Gastroesophageal sphincter (tissue), 4 donors: ENCODE measurements around the gene TBC1D1. TPM values are rescaled to one million over a fixed set of nuclear protein-coding genes. Genes with fewer than 3 reads are reported as not detected.
A peak's percentile ranks its signal among the peaks of the same experiment; 100 is the strongest.

Experiments
- ATAC-seq: fragments of 150-250 bp; one replicate; pipeline ENCODE4 v1.9.1; 2016; ENCODE audit warnings: mild to moderate bottlenecking, moderate library complexity
- H3K27ac ChIP-seq, 4 donors: fragments of 200-600 bp; sonication (generic) in 3 of 4; 1 replicate in 3 of 4; 2 replicates in 1 of 4; pipeline ENCODE4 v1.5.1; 2016 to 2019
- H3K27me3 ChIP-seq: fragments of 200-600 bp; sonication (generic); one replicate; pipeline ENCODE4 v1.5.1; 2019
- H3K36me3 ChIP-seq, 2 donors: fragments of 200-600 bp; sonication (generic); one replicate each; pipeline ENCODE4 v1.5.1; 2019; ENCODE audit warnings: control low read depth in 1 of 2
- H3K4me1 ChIP-seq, 3 donors: fragments of 200-600 bp; sonication (generic); 1 replicate in 2 of 3; 2 replicates in 1 of 3; pipeline ENCODE4 v1.5.1; 2016 to 2019; ENCODE audit warnings: control low read depth in 2 of 3
- H3K4me3 ChIP-seq, 2 donors: fragments of 200-600 bp; sonication (generic); one replicate each; pipeline ENCODE4 v1.5.1; 2019; ENCODE audit warnings: mild to moderate bottlenecking in 1 of 2, moderate library complexity in 1 of 2
- H3K9me3 ChIP-seq, 3 donors: fragments of 200-600 bp; sonication (generic); one replicate each; pipeline ENCODE4 v1.5.1; 2017 to 2019; ENCODE audit warnings: control low read depth in 2 of 3
- CTCF ChIP-seq, 4 experiments: fragments of 200-600 bp in 2 of 4; fragments of 450-650 bp in 2 of 4; sonication (generic) in 1 of 4; IDR thresholded peaks; one replicate each; pipeline ENCODE4 v1.5.1; 2017 to 2019; ENCODE audit warnings: antibody characterized with exemption in 4 of 4, mild to moderate bottlenecking in 2 of 4, moderate library complexity in 2 of 4
- EP300 ChIP-seq: sonication (generic); formaldehyde crosslinking; IDR thresholded peaks from one replicate; pipeline ENCODE4 v1.6.1; 2017; ENCODE audit warnings: antibody characterized with exemption, mild to moderate bottlenecking
- POLR2A ChIP-seq, 2 donors: fragments of 450-650 bp; IDR thresholded peaks; one replicate each; pipeline ENCODE4 v1.6.1; 2017; ENCODE audit warnings: antibody characterized with exemption in 2 of 2, mild to moderate bottlenecking in 2 of 2, moderate library complexity in 1 of 2
- POLR2AphosphoS5 ChIP-seq: sonication (generic); formaldehyde crosslinking; IDR thresholded peaks from one replicate; pipeline ENCODE4 v1.6.1; 2017; ENCODE audit warnings: antibody characterized with exemption
- WGBS, 2 donors: methylation state at CpG; one replicate each; pipeline ENCODE4 v1.1.5; 2018; ENCODE audit warnings: low coverage in 1 of 2; 5-methylcytosine and 5-hydroxymethylcytosine counted together
- total RNA-seq, 4 donors: library from RNA; depleted of rRNA; stranded (reverse); fragments of >200 nt; gene quantifications; one replicate each; pipeline ENCODE4 v1.1.0, GENCODE V29; 2016

The TBC1D1 gene, protein sequence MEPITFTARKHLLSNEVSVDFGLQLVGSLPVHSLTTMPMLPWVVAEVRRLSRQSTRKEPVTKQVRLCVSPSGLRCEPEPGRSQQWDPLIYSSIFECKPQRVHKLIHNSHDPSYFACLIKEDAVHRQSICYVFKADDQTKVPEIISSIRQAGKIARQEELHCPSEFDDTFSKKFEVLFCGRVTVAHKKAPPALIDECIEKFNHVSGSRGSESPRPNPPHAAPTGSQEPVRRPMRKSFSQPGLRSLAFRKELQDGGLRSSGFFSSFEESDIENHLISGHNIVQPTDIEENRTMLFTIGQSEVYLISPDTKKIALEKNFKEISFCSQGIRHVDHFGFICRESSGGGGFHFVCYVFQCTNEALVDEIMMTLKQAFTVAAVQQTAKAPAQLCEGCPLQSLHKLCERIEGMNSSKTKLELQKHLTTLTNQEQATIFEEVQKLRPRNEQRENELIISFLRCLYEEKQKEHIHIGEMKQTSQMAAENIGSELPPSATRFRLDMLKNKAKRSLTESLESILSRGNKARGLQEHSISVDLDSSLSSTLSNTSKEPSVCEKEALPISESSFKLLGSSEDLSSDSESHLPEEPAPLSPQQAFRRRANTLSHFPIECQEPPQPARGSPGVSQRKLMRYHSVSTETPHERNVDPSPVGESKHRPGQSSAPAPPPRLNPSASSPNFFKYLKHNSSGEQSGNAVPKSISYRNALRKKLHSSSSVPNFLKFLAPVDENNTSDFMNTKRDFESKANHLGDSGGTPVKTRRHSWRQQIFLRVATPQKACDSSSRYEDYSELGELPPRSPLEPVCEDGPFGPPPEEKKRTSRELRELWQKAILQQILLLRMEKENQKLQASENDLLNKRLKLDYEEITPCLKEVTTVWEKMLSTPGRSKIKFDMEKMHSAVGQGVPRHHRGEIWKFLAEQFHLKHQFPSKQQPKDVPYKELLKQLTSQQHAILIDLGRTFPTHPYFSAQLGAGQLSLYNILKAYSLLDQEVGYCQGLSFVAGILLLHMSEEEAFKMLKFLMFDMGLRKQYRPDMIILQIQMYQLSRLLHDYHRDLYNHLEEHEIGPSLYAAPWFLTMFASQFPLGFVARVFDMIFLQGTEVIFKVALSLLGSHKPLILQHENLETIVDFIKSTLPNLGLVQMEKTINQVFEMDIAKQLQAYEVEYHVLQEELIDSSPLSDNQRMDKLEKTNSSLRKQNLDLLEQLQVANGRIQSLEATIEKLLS (N-terminal part only)
- 100 to 1,000 TPM; 190 to 279 (median 241) TPM for total RNA-seq

DNA sequence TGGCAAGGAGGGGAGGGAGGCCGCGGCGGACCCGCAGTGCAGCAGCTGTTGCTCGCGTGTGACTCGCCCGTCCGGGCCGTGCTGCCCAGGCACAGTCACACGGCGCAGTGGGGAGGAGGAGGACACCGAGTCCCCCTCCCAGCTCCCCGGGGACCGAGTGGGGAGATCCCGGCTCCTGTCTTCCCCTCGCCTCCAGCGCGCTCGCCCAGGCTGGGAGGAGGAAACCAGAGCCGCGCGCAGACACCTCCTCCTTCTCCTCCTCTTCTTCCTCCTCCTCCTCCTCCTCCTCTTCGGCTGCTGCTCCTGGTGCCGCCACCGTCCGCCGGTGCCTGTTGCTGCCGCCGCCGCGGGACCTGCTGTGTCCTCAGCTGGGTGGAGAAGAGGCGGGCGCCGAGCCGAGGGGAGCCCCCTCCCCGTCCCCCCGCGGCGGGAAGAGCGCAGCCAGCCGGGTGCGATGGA lies at the start of gene TBC1D1:
TBC1D1 (plus strand) TSS at position 284 of the 459 bp plus-strand sequence. CDS start 11,012 bp downstream, outside the sequence.
- no CpG with 5 or more reads among the region's 43 CpGs for WGBS, 2 donors
- peak within 1 kb of the TSS; percentile 83 to 92 for H3K4me3 ChIP-seq
- no peaks in the 10 kb centered on the region for H3K27me3 ChIP-seq
- peaks cover 0 to 76% (median 7%) of the 10 kb centered on the region in 3 donors for H3K4me1 ChIP-seq
- no peaks in the 10 kb centered on the region for H3K9me3 ChIP-seq
- peak; percentile 39 for ATAC-seq
- peak within 1 kb of the TSS; percentile 93 to 99 (median 95) for H3K27ac ChIP-seq
- H3K36me3 ChIP-seq: no peaks in the 10 kb centered on the region
- TF ChIP-seq EP300 (no peak), POLR2A (IDR thresholded peaks at IDR 0.05) (peak in 1 of 2 donors; percentile 12), POLR2AphosphoS5 (no peak), CTCF (IDR thresholded peaks at IDR 0.05) (no peak)

DNA sequence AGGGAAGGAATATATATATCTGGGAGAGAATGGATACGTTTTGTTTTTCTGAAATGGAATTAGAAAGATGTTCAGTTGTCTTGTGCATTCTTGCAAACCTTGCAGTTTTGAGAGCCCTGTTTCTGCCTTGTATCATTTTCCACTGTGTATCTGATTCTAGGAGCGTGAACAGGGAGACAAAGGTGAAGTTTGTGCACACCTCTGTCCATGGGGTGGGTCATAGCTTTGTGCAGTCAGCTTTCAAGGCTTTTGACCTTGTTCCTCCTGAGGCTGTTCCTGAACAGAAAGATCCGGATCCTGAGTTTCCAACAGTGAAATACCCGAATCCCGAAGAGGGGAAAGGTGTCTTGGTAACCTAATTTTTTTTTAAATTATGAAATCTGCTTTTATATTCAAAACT lies 46.7 kb upstream of the TBC1D1 start:
- H3K27ac ChIP-seq: no peak overlapping the region
- H3K4me3 ChIP-seq: no peak overlapping the region
- no peak for ATAC-seq
- TF ChIP-seq POLR2A (IDR thresholded peaks at IDR 0.05): no peak
- no peak for TF ChIP-seq EP300
- no peak for TF ChIP-seq CTCF (IDR thresholded peaks at IDR 0.05)
- TF ChIP-seq POLR2AphosphoS5: no peak
- no peaks in the 10 kb centered on the region for H3K27me3 ChIP-seq
- no peaks in the 10 kb centered on the region for H3K9me3 ChIP-seq
- no peaks in the 10 kb centered on the region for H3K4me1 ChIP-seq
- 92 to 100% methylated on average over 1 to 5 of the region's 5 CpGs for WGBS, 2 donors
- H3K36me3 ChIP-seq: peaks cover 0 to 87% of the 10 kb centered on the region in 2 donors

GRCh38 chr4:37845201-37845600 lies 45.7 kb upstream of the TBC1D1 start:
- Histone ChIP-seq H3K36me3 (peaks cover 0 to 89% of the 10 kb centered on the region in 2 donors), H3K4me1 (no peaks in the 10 kb centered on the region), H3K27ac (no peak overlapping the region), H3K4me3 (no peak overlapping the region), H3K27me3 (no peaks in the 10 kb centered on the region), H3K9me3 (no peaks in the 10 kb centered on the region)
- ATAC-seq: no peak
- 83 to 100% methylated on average over 1 to 4 of the region's 4 CpGs for WGBS, 2 donors
- TF ChIP-seq POLR2A (IDR thresholded peaks at IDR 0.05): no peak
- no peak for TF ChIP-seq EP300
- no peak for TF ChIP-seq POLR2AphosphoS5
- TF ChIP-seq CTCF (IDR thresholded peaks at IDR 0.05): no peak

DNA sequence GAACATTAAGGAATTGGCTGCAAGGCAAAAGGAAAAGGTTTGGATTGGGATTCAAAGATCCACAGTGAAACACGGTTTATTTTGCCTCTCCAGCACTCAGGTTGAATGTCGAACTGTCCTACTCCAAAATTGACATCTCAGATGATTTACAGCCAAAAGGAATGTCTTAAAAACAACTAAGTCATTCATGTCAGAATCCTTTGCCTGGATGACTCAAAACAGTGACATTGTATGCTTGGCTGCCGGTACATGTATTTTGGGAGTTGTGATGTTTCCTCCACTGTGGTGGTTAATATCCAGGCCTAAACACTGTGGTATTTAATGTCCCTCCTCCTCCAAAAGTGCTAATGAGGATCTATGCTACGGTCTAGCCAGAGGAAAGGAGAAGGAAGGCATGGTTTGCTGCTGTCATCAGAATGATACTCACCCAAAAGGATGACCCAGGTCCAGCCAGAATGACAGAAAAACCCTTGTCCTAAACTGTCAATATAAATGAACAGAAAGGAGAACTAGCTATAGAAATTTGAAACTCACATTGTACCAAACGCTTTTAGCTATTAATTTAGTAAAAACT lies 43.5 kb upstream of the TBC1D1 start:
- H3K4me3 ChIP-seq: no peak overlapping the region
- TF ChIP-seq POLR2A (IDR thresholded peaks at IDR 0.05) (no peak), EP300 (no peak), CTCF (IDR thresholded peaks at IDR 0.05) (no peak), POLR2AphosphoS5 (no peak)
- H3K4me1 ChIP-seq: no peaks in the 10 kb centered on the region
- H3K27ac ChIP-seq: no peak overlapping the region
- peaks cover 3 to 89% of the 10 kb centered on the region in 2 donors for H3K36me3 ChIP-seq
- WGBS, 2 donors: 51 to 70% methylated on average over 5 of the region's 5 CpGs
- no peak for ATAC-seq
- no peaks in the 10 kb centered on the region for H3K9me3 ChIP-seq
- H3K27me3 ChIP-seq: no peaks in the 10 kb centered on the region
